ENCODE results near the gene TNRC6B.

Gene TNRC6B

DNA sequence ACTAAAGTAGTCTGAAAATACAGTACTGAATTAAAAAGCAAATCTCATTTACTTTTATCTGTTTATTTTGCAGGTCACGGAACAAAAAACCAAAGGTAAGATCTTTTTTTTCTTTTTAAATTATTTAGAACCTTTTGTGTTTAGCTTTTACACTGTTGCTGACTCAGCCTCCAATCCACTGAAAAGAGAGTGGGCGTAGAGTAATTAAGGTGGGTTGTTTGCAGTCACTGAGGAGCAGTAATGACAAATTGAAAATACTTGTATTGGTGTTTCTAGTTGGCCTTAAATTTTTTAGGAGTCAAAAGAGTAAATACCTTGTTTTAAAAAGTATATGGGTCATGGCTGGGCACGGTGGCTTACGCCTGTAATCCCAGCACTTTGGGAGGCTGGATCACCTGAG, 73.4 kb downstream of the TNRC6B start:
- in situ Hi-C loops (cut with MboI; ENCODE audit: low sequenced_read_pairs, unreplicated experiment), result no loop called here
- TF ChIP-seq, protein P1, sequence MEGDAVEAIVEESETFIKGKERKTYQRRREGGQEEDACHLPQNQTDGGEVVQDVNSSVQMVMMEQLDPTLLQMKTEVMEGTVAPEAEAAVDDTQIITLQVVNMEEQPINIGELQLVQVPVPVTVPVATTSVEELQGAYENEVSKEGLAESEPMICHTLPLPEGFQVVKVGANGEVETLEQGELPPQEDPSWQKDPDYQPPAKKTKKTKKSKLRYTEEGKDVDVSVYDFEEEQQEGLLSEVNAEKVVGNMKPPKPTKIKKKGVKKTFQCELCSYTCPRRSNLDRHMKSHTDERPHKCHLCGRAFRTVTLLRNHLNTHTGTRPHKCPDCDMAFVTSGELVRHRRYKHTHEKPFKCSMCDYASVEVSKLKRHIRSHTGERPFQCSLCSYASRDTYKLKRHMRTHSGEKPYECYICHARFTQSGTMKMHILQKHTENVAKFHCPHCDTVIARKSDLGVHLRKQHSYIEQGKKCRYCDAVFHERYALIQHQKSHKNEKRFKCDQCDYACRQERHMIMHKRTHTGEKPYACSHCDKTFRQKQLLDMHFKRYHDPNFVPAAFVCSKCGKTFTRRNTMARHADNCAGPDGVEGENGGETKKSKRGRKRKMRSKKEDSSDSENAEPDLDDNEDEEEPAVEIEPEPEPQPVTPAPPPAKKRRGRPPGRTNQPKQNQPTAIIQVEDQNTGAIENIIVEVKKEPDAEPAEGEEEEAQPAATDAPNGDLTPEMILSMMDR (IDR thresholded peaks at IDR 0.05; ENCODE audit: borderline replicate concordance, control extremely low read depth, extremely low read depth, insufficient read depth, missing control alignments), result no peak
- DNase-seq (ENCODE audit: low spot score), result no peak

DNA sequence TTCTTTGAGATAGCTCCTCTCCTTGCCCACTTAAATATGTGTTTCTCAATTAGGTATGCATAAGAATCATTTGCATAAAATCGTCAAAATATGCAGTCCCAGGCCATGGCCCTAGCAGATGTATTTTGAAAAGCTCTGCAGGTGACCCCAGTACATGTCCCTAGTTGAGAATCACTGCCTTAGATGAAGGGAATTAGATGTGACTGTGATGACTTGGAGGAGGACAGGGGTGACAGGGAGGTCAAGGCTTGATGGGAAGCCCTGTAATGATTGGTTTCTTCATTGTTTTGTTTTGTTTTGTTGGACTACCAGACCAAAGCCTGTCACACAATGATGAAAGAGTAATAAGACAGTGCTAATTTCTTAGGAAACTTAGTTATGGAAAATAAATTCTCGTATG, 74.4 kb downstream of the TNRC6B start:
- TF ChIP-seq, protein P1 (IDR thresholded peaks at IDR 0.05; ENCODE audit: borderline replicate concordance, control extremely low read depth, extremely low read depth, insufficient read depth, missing control alignments), result no peak
- in situ Hi-C loops (cut with MboI; ENCODE audit: low sequenced_read_pairs, unreplicated experiment), result no loop called here
- no peak for DNase-seq (ENCODE audit: low spot score)

DNA sequence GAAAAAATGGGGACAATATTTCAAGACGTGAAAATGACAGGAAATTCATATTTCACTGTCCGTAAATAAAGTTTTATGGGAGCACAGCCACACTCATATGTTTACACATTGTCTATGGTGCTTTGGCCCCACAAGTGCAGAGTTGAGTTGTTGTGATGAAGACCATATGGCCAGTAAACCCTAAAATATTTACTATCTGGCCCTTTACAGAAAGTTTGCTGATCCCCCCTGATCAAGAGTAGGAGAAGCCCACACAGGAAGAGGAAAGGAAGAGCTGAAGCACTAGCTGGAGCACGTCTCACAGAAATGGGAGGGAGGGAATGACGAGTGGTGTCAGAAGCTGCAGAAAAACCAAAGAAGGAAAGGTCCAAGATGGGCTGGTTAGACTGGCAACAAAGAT, 78.8 kb downstream of the TNRC6B start:
- no peak for DNase-seq (ENCODE audit: low spot score)
- in situ Hi-C loops (cut with MboI; ENCODE audit: low sequenced_read_pairs, unreplicated experiment), result no loop called here
- TF ChIP-seq, protein P1 (IDR thresholded peaks at IDR 0.05; ENCODE audit: borderline replicate concordance, control extremely low read depth, extremely low read depth, insufficient read depth, missing control alignments), result no peak

DNA sequence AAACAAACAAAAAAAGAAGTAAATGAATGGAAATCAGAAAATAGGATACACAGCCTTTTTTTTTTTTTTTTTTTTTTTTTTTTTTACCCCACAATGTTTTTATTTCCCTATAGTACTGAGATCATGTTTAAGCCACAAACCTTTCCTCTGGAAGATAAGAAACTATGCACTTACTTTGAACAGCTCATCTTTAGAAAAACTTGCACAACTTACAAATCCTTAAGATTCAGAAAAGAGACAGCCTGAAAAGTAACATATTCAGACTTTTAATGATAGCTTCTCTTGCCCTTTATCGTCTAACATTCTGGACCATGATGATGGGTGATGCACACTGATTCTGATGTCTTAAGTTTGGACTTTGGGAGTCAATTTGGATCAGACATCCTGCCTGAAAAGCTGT, 80.3 kb downstream of the TNRC6B start:
- no peak for DNase-seq (ENCODE audit: low spot score)
- TF ChIP-seq, protein P1 (IDR thresholded peaks at IDR 0.05; ENCODE audit: borderline replicate concordance, control extremely low read depth, extremely low read depth, insufficient read depth, missing control alignments), result no peak
- in situ Hi-C loops (cut with MboI; ENCODE audit: low sequenced_read_pairs, unreplicated experiment), result no loop called here

DNA sequence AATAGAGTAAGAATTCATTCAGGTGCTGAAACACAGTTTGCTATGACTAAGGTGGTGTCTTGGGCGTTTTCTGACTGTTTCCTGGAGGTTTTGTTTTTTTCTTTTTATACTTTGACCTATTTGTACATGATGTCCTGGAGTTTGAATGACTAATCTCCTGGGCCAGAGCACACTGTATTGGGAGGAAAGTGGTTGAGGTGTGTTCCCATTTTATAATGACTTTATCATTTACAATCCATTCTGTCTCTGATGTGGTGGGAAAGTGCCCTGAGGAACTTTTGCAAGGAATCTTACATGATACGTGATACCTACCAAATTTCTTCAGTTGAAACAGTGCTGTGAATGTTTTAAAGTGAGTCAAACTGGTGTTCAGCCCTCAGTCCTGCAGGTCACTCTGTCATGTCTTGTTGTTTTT, 80.8 kb downstream of the TNRC6B start:
- in situ Hi-C loops (cut with MboI; ENCODE audit: low sequenced_read_pairs, unreplicated experiment), result no loop called here
- TF ChIP-seq, protein P1 (IDR thresholded peaks at IDR 0.05; ENCODE audit: borderline replicate concordance, control extremely low read depth, extremely low read depth, insufficient read depth, missing control alignments), result no peak
- no peak for DNase-seq (ENCODE audit: low spot score)

DNA sequence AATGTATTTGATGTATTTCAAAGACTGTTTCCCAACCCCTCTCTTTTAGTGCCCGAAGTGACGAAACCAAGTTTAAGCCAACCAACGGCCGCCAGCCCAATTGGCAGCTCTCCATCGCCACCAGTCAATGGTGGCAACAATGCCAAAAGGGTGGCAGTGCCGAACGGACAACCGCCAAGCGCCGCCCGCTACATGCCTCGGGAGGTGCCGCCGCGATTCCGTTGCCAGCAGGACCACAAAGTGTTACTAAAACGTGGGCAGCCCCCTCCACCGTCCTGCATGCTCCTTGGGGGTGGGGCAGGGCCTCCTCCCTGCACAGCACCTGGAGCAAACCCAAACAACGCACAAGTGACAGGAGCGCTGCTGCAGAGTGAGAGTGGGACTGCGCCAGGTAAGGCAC, 84.1 kb downstream of the TNRC6B start:
- TF ChIP-seq, protein P1 (IDR thresholded peaks at IDR 0.05; ENCODE audit: borderline replicate concordance, control extremely low read depth, extremely low read depth, insufficient read depth, missing control alignments), result no peak
- in situ Hi-C loops (cut with MboI; ENCODE audit: low sequenced_read_pairs, unreplicated experiment), result no loop called here
- no peak for DNase-seq (ENCODE audit: low spot score)

DNA sequence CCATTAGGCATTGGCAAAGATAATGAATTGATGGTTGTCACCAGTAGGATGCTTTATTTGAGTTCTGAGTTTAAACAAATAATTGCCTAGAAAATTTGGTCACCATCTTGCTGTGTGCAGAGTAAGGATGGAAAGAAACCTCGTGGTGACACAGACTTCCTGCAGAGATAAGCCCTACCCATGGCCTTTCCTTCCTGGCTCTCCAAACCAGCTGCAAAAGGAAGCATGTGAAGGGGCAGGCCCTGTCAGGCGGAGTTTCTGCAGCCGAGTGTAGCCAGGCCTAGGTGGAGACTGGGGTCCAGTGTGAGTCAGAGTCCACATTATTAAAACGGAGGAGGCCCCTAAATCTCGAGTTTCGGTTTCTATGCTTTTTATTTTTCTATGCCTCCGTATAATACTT, 85.5 kb downstream of the TNRC6B start:
- in situ Hi-C loops (cut with MboI; ENCODE audit: low sequenced_read_pairs, unreplicated experiment), result no loop called here
- TF ChIP-seq, protein P1 (IDR thresholded peaks at IDR 0.05; ENCODE audit: borderline replicate concordance, control extremely low read depth, extremely low read depth, insufficient read depth, missing control alignments), result no peak
- DNase-seq (ENCODE audit: low spot score), result no peak
